HepG2 (cell line): Measurements from ENCODE around the gene APRT. TPM values are rescaled to one million over a fixed set of nuclear protein-coding genes. Genes with fewer than 3 reads are reported as not detected.

Experiments
- ARID5B ChIP-seq: IDR thresholded peaks from 2 replicates; pipeline ENCODE4 v1.4.0; 2020; ENCODE audit warnings: mild to moderate bottlenecking, missing genetic modification reagents
- ATF7 ChIP-seq, 2 experiments: fragments of 450-650 bp in 1 of 2; sonication (generic) in 1 of 2; formaldehyde crosslinking in 1 of 2; IDR thresholded peaks; 2 replicates each; pipeline versions ENCODE4 v1.4.0 to v1.6.1; 2016 to 2020; ENCODE audit warnings: antibody characterized with exemption in 1 of 2, mild to moderate bottlenecking in 1 of 2, missing genetic modification reagents in 1 of 2
- ATF7-NPFF ChIP-seq: sonication (generic); formaldehyde crosslinking; IDR thresholded peaks from 2 replicates; pipeline ENCODE4 v1.8.1; 2023; ENCODE audit warnings: mild to moderate bottlenecking, low read depth, missing genetic modification reagents, moderate library complexity
- ATRX ChIP-seq: sonication (generic); formaldehyde crosslinking; IDR thresholded peaks from 2 replicates; pipeline ENCODE4 v1.4.0; 2020; ENCODE audit warnings: missing genetic modification reagents, borderline replicate concordance
- DNMT3B ChIP-seq: conservative IDR thresholded peaks from 2 replicates; pipeline ENCODE4 v1.6.1; 2016; ENCODE audit warnings: missing biosample characterization, control low read depth
- DRAP1 ChIP-seq: IDR thresholded peaks from 2 replicates; pipeline ENCODE4 v1.6.1; 2016; ENCODE audit warnings: missing genetic modification reagents, missing compliant biosample characterization
- GATAD1 ChIP-seq: IDR thresholded peaks from 2 replicates; pipeline ENCODE4 v1.6.1; 2016; ENCODE audit warnings: missing genetic modification reagents, missing compliant biosample characterization
- HMGA1 ChIP-seq: sonication (generic); formaldehyde crosslinking; conservative IDR thresholded peaks from 2 replicates; pipeline ENCODE4 v1.4.0; 2020; ENCODE audit warnings: missing genetic modification reagents
- KMT2A ChIP-seq: sonication (generic); formaldehyde crosslinking; IDR thresholded peaks from 2 replicates; pipeline ENCODE4 v1.4.0; 2020; ENCODE audit warnings: missing genetic modification reagents
- MAFG ChIP-seq: sonication (generic); formaldehyde crosslinking; IDR thresholded peaks from 2 replicates; pipeline ENCODE4 v1.5.1; 2020; ENCODE audit warnings: mild to moderate bottlenecking, missing genetic modification reagents
- SIN3A ChIP-seq: IDR thresholded peaks from 2 replicates; pipeline ENCODE4 v1.6.1; 2011; ENCODE audit warnings: low read depth, mild to moderate bottlenecking, control low read depth, low read length, borderline replicate concordance
- SRSF9 ChIP-seq: fragments of 200-400 bp; formaldehyde crosslinking; IDR thresholded peaks from 2 replicates; pipeline ENCODE4 v1.6.1; 2018; ENCODE audit warnings: borderline replicate concordance, mild to moderate bottlenecking, low read depth, low read length; ENCODE audit not compliant: insufficient read depth, poor library complexity, severe bottlenecking
- SYNCRIP ChIP-seq: fragments of 200-400 bp; formaldehyde crosslinking; IDR thresholded peaks from 2 replicates; pipeline ENCODE4 v1.6.1; 2018; ENCODE audit warnings: mild to moderate bottlenecking, low read depth, low read length; ENCODE audit not compliant: insufficient read depth
- U2AF2 ChIP-seq: fragments of 200-400 bp; formaldehyde crosslinking; IDR thresholded peaks from 2 replicates; pipeline ENCODE4 v1.6.1; 2017; ENCODE audit warnings: low read depth, mild to moderate bottlenecking, low read length
- ZNF12 ChIP-seq: sonication (generic); formaldehyde crosslinking; IDR thresholded peaks from 2 replicates; pipeline ENCODE4 v1.5.0; 2020; ENCODE audit warnings: missing genetic modification reagents
- ZNF251 ChIP-seq: sonication (generic); formaldehyde crosslinking; IDR thresholded peaks from 2 replicates; pipeline ENCODE4 v1.9.0; 2021; ENCODE audit warnings: mild to moderate bottlenecking, missing genetic modification reagents
- ZNF253 ChIP-seq: sonication (generic); formaldehyde crosslinking; IDR thresholded peaks from 2 replicates; pipeline ENCODE4 v1.8.0; 2022; ENCODE audit warnings: mild to moderate bottlenecking, missing genetic modification reagents, borderline replicate concordance
- ZNF264 ChIP-seq: sonication (generic); formaldehyde crosslinking; IDR thresholded peaks from 2 replicates; pipeline ENCODE4 v1.4.0; 2020; ENCODE audit warnings: missing genetic modification reagents
- ZNF276 ChIP-seq: sonication (generic); formaldehyde crosslinking; IDR thresholded peaks from 2 replicates; pipeline ENCODE4 v1.4.0; 2020; ENCODE audit warnings: mild to moderate bottlenecking, low read depth, missing genetic modification reagents
- ZNF382 ChIP-seq: sonication (generic); formaldehyde crosslinking; IDR thresholded peaks from 2 replicates; pipeline ENCODE4 v1.5.0; 2020; ENCODE audit warnings: missing genetic modification reagents, mild to moderate bottlenecking, borderline replicate concordance
- ZNF431 ChIP-seq: sonication (generic); formaldehyde crosslinking; IDR thresholded peaks from 2 replicates; pipeline ENCODE4 v1.9.0; 2022; ENCODE audit warnings: missing genetic modification reagents, low read depth, mild to moderate bottlenecking, borderline replicate concordance
- ZNF567 ChIP-seq: sonication (generic); formaldehyde crosslinking; IDR thresholded peaks from 2 replicates; pipeline ENCODE4 v1.8.1; 2023; ENCODE audit warnings: mild to moderate bottlenecking, missing genetic modification reagents, borderline replicate concordance
- ZNF605 ChIP-seq: sonication (generic); formaldehyde crosslinking; IDR thresholded peaks from 2 replicates; pipeline ENCODE4 v1.8.0; 2022; ENCODE audit warnings: mild to moderate bottlenecking, missing genetic modification reagents
- ZNF780A ChIP-seq: sonication (generic); formaldehyde crosslinking; IDR thresholded peaks from 2 replicates; pipeline ENCODE4 v1.8.0; 2022; ENCODE audit warnings: mild to moderate bottlenecking, missing genetic modification reagents, moderate library complexity
- polyA plus RNA-seq, 8 experiments: library from polyadenylated mRNA; depleted of rRNA in 3 of 8; stranded (reverse) in 7 of 8; unstranded in 1 of 8; fragments of >200 nt; fragmentation: Illumina TruSeq in 4 of 8; extraction: Trizol in 4 of 8; gene quantifications; 2 replicates each; pipeline versions ENCODE4 v1.2.1 to v1.2.3, GENCODE V29; 2011 to 2016; ENCODE audit warnings: low read depth in 4 of 8, missing spikeins in 1 of 8, mixed read lengths in 1 of 8; ENCODE audit not compliant: insufficient read depth in 1 of 8
- total RNA-seq, 5 experiments: library from RNA; depleted of rRNA; stranded (reverse); fragments of >200 nt; fragmentation: Illumina TruSeq; extraction: Trizol; gene quantifications; 2 replicates each; pipeline ENCODE4 v1.2.3, GENCODE V29; 2016; ENCODE audit warnings: low read depth in 1 of 5

Gene APRT
- total and polyA plus RNA-seq, 2 of the 13 experiments (the other 11 are each of a cell fraction or from before 2014, with no cell fraction given): 155 to 242 TPM

- TF ChIP-seq ARID5B (no peak), ATF7 (IDR thresholded peaks at IDR 0.05) (no peak), ATF7 (CRISPR knock-in tag; IDR thresholded peaks at IDR 0.05) (no peak), DNMT3B (CRISPR knock-in tag) (no peak), DRAP1 (CRISPR knock-in tag) (no peak), ZNF264 (CRISPR knock-in tag) (no peak), ZNF251 (no peak), U2AF2 (no peak), ZNF605 (CRISPR knock-in tag) (peak; percentile 51; the same call in 1 of the 2 replicates), ZNF12 (CRISPR knock-in tag) (no peak), ATF7-NPFF (CRISPR knock-in tag) (no peak), ZNF567 (no peak), ZNF780A (CRISPR knock-in tag) (no peak; the same call in 1 of the 2 replicates), ZNF276 (CRISPR knock-in tag) (no peak), SYNCRIP (no peak), SRSF9 (no peak), HMGA1 (CRISPR knock-in tag) (no peak), MAFG (CRISPR knock-in tag) (no peak), ZNF431 (CRISPR knock-in tag) (no peak), ATRX (no peak; the same call in 1 of the 2 replicates), KMT2A (CRISPR knock-in tag) (no peak), ZNF382 (CRISPR knock-in tag) (no peak), ZNF253 (CRISPR knock-in tag) (no peak), GATAD1 (CRISPR knock-in tag) (peak; percentile 41; the same call in 1 of the 2 replicates), SIN3A (peak; percentile 79; the same call in 1 of the 2 replicates)
Observed at GRCh38 chr16:88857728-88858339, 46.1 kb upstream of the APRT start (continued).
